ENCODE measurements around the gene RBM4B.

The RBM4B gene

DNA sequence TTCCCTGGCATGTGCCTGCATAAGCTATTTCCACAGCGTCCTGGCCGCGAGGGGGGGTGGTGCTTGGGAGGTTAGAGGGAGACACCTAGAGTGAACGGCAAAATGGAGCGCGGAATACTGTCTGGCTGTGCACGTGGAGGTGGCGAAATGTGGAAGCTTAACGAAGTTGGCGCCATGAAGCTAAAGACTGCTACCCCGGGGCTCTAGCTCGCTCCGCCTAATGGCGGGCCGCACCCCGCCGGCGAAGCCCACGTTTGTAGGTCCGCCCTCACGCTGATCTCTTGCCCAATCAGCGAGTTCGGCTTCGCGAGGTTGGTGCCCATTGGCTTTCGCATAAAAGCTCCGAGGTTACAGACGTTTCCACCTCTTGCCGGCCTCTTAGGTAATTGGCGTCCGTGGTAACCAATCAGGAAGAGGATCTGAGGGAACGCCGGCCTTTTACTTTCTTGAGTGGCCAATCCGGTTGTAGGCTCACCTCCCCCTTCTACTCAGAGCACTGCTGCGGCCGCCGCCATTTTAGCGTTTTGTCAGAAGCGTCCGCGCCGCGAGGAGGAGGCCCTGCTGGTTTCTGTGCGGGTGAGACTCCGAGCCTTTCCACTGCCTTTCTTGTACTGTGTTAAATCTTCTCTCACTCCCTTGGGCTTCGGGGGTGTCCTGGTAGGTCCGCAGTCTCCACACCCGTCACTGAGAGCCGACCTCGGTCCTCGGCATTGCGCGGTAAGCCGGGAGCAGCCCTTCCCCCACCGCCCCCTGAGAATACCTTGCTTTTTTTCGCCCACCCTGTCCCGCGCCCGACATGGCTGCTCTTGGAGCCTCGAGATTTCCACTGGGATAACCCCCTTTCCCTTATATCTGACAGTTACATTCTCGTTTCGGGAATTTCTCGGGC lies 39.3 kb downstream of the RBM4B start, which contains the start of gene RBM4:
Gene RBM4, plus strand, starts transcription at position 527 of the 889 bp plus-strand sequence. CDS start 1,009 bp downstream, outside the sequence.
- Histone ChIP-seq H3K4me3 (ENCODE audit: low read length) (peak within 1 kb of the TSS; percentile 75), H3K27ac (ENCODE audit: low read depth, low read length) (peak within 1 kb of the TSS; percentile 90), H3K9ac (ENCODE audit: low read depth, low read length) (peak within 1 kb of the TSS; percentile 98), H3K9me3 (ENCODE audit: insufficient read depth, low read depth, low read length) (no peaks in the 10 kb centered on the region), H3K4me1 (ENCODE audit: insufficient read depth, low read length) (peaks cover 42% of the 10 kb centered on the region), H3K36me3 (ENCODE audit: insufficient read depth, low read length) (peaks cover 55% of the 10 kb centered on the region), H3K27me3 (ENCODE audit: insufficient read depth, low read length) (no peaks in the 10 kb centered on the region)
- under 1% methylated on average over 63 of the region's 63 CpGs for WGBS

GRCh38 chr11:66637557-66638176 lies 40.0 kb downstream of the RBM4B start:
- Histone ChIP-seq H3K36me3 (ENCODE audit: insufficient read depth, low read length) (peaks cover 55% of the 10 kb centered on the region), H3K27ac (ENCODE audit: low read depth, low read length) (peak overlapping the region; percentile 85), H3K4me3 (ENCODE audit: low read length) (peak overlapping the region; percentile 75), H3K9ac (ENCODE audit: low read depth, low read length) (peak overlapping the region; percentile 84), H3K27me3 (ENCODE audit: insufficient read depth, low read length) (no peaks in the 10 kb centered on the region), H3K9me3 (ENCODE audit: insufficient read depth, low read depth, low read length) (no peaks in the 10 kb centered on the region), H3K4me1 (ENCODE audit: insufficient read depth, low read length) (peaks cover 35% of the 10 kb centered on the region)
- WGBS, result 51% methylated on average over 12 of the region's 12 CpGs

DNA sequence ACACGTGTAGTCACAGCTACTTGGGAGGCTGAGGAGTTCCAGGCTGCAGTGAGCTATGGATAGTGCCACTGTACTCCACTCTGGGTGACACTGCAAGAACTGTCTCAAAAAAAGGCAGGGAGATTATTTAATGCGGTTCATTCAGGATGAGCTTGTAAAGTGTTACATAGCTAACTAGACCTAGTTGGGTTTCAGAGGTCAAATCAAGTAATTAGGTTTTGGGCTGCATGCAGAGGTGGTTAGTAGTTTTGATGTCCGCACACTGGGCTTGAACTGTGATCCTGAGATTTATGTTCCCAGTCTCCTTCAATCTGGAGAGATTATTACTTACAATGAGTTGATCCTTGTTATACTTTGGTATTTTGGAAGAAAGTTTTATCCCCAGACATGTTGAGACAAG lies 41.3 kb downstream of the RBM4B start:
- Histone ChIP-seq H3K9ac (ENCODE audit: low read depth, low read length) (no peak overlapping the region), H3K36me3 (ENCODE audit: insufficient read depth, low read length) (peaks cover 51% of the 10 kb centered on the region), H3K27me3 (ENCODE audit: insufficient read depth, low read length) (no peaks in the 10 kb centered on the region), H3K27ac (ENCODE audit: low read depth, low read length) (peak overlapping the region; percentile 17; the same call in 1 of the 2 replicates), H3K9me3 (ENCODE audit: insufficient read depth, low read depth, low read length) (no peaks in the 10 kb centered on the region), H3K4me3 (ENCODE audit: low read length) (no peak overlapping the region), H3K4me1 (ENCODE audit: insufficient read depth, low read length) (peaks cover 24% of the 10 kb centered on the region)
- WGBS, result 88% methylated on average over 3 of the region's 3 CpGs

DNA sequence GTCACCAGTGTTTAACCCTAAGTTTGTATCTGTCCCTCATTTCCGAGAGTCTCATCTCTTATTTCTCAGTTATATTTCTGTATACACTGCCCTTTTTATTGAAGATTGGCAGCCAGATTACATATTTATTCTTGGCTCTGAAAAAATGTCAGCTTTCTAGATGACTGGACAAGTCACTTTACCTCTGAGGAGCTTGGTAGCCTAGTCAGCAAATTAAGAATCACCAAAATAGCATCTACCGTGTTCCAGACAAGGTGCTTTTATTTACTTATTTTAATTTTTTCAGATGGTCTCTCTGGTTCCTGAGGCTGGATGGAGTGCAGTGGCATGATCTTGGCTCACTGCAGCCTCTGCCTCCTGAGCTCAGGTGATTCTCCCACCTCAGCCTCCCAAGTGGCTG lies 44.7 kb downstream of the RBM4B start:
- H3K9me3 ChIP-seq (ENCODE audit: insufficient read depth, low read depth, low read length), result no peaks in the 10 kb centered on the region
- H3K9ac ChIP-seq (ENCODE audit: low read depth, low read length), result no peak overlapping the region
- 90% methylated on average over 2 of the region's 2 CpGs for WGBS
- peaks cover 7% of the 10 kb centered on the region; the same call in 1 of the 2 replicates for H3K4me1 ChIP-seq (ENCODE audit: insufficient read depth, low read length)
- no peak overlapping the region for H3K4me3 ChIP-seq (ENCODE audit: low read length)
- H3K36me3 ChIP-seq (ENCODE audit: insufficient read depth, low read length), result peaks cover 63% of the 10 kb centered on the region
- no peak overlapping the region for H3K27ac ChIP-seq (ENCODE audit: low read depth, low read length)
- H3K27me3 ChIP-seq (ENCODE audit: insufficient read depth, low read length), result no peaks in the 10 kb centered on the region

GRCh38 chr11:66631883-66632282 lies 45.8 kb downstream of the RBM4B start:
- Histone ChIP-seq H3K9ac (ENCODE audit: low read depth, low read length) (no peak overlapping the region), H3K27ac (ENCODE audit: low read depth, low read length) (no peak overlapping the region), H3K4me3 (ENCODE audit: low read length) (no peak overlapping the region), H3K36me3 (ENCODE audit: insufficient read depth, low read length) (peaks cover 73% of the 10 kb centered on the region), H3K27me3 (ENCODE audit: insufficient read depth, low read length) (no peaks in the 10 kb centered on the region), H3K9me3 (ENCODE audit: insufficient read depth, low read depth, low read length) (no peaks in the 10 kb centered on the region), H3K4me1 (ENCODE audit: insufficient read depth, low read length) (no peaks in the 10 kb centered on the region)
- WGBS, result 96% methylated on average over 6 of the region's 6 CpGs

- no peak overlapping the region for H3K4me3 ChIP-seq (ENCODE audit: low read length)
- H3K36me3 ChIP-seq (ENCODE audit: insufficient read depth, low read length), result peaks cover 88% of the 10 kb centered on the region
- H3K9me3 ChIP-seq (ENCODE audit: insufficient read depth, low read depth, low read length), result no peaks in the 10 kb centered on the region
- WGBS, result 100% methylated on average over 2 of the region's 2 CpGs
- H3K27me3 ChIP-seq (ENCODE audit: insufficient read depth, low read length), result no peaks in the 10 kb centered on the region
- no peaks in the 10 kb centered on the region for H3K4me1 ChIP-seq (ENCODE audit: insufficient read depth, low read length)
- H3K9ac ChIP-seq (ENCODE audit: low read depth, low read length), result no peak overlapping the region
- H3K27ac ChIP-seq (ENCODE audit: low read depth, low read length), result no peak overlapping the region
Measured at GRCh38 chr11:66629356-66629755, 48.3 kb downstream of the RBM4B start.

GRCh38 chr11:66628061-66628603 lies 49.6 kb downstream of the RBM4B start:
- Histone ChIP-seq H3K4me1 (ENCODE audit: insufficient read depth, low read length) (no peaks in the 10 kb centered on the region), H3K27me3 (ENCODE audit: insufficient read depth, low read length) (no peaks in the 10 kb centered on the region), H3K27ac (ENCODE audit: low read depth, low read length) (no peak overlapping the region), H3K4me3 (ENCODE audit: low read length) (no peak overlapping the region), H3K9me3 (ENCODE audit: insufficient read depth, low read depth, low read length) (no peaks in the 10 kb centered on the region), H3K9ac (ENCODE audit: low read depth, low read length) (no peak overlapping the region), H3K36me3 (ENCODE audit: insufficient read depth, low read length) (peaks cover 91% of the 10 kb centered on the region)
- 94% methylated on average over 7 of the region's 7 CpGs for WGBS

DNA sequence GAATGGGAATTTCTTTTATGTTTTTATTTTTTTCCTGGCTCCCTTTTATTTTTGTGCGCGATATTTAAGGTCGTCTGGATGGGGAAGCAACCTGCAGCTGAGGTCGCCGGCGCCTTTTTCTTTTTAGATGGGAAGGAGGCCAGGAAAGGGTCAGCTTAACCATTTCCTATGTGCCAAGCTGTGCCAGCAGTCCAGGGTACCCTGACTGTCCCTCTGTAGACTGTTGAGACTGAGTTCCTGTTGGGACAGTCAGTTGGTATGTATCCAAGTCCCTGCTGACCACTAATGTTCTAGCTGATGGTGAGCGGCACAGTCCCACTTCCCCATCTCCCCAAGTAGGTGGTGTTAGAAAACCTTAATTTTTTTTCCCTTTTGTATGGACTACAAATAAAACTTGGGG lies 50.8 kb downstream of the RBM4B start:
- Histone ChIP-seq H3K27ac (ENCODE audit: low read depth, low read length) (no peak overlapping the region), H3K27me3 (ENCODE audit: insufficient read depth, low read length) (no peaks in the 10 kb centered on the region), H3K9ac (ENCODE audit: low read depth, low read length) (no peak overlapping the region), H3K4me1 (ENCODE audit: insufficient read depth, low read length) (no peaks in the 10 kb centered on the region), H3K36me3 (ENCODE audit: insufficient read depth, low read length) (peaks cover 93% of the 10 kb centered on the region), H3K9me3 (ENCODE audit: insufficient read depth, low read depth, low read length) (no peaks in the 10 kb centered on the region), H3K4me3 (ENCODE audit: low read length) (no peak overlapping the region)
- WGBS, result 95% methylated on average over 6 of the region's 7 CpGs

- WGBS, result 97% methylated on average over 25 of the region's 25 CpGs
- Histone ChIP-seq H3K4me1 (ENCODE audit: insufficient read depth, low read length) (0 out of 2 replicates have a peak, but pooled peaks cover 5% of the 10 kb centered on the region), H3K27me3 (ENCODE audit: insufficient read depth, low read length) (no peaks in the 10 kb centered on the region), H3K4me3 (ENCODE audit: low read length) (no peak overlapping the region), H3K27ac (ENCODE audit: low read depth, low read length) (no peak overlapping the region), H3K36me3 (ENCODE audit: insufficient read depth, low read length) (peaks cover 95% of the 10 kb centered on the region), H3K9me3 (ENCODE audit: insufficient read depth, low read depth, low read length) (no peaks in the 10 kb centered on the region), H3K9ac (ENCODE audit: low read depth, low read length) (no peak overlapping the region)
Measured at GRCh38 chr11:66626382-66626781, 51.3 kb downstream of the RBM4B start.

DNA sequence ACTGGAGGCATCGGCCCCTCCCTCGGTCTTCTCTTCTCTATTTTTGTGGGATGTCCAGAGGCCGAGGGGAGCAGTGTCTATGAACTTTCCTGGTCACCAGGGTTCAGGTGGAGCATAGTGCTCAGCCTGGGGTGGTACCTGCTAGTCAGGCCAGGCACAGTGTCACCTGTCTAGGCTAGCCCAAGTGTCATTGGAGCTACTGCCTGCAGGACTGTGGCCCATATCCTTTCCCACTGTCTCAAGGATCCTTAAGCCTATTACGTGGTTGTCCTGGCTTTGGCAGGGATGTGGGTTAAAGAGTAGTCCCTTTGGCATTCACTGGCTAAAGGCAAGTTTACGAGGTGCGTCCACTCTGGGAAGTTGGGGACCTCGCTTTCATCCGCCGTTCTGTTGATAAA lies 51.9 kb downstream of the RBM4B start:
- Histone ChIP-seq H3K4me1 (ENCODE audit: insufficient read depth, low read length) (peaks cover 10% of the 10 kb centered on the region; the same call in 1 of the 2 replicates), H3K27me3 (ENCODE audit: insufficient read depth, low read length) (no peaks in the 10 kb centered on the region), H3K9ac (ENCODE audit: low read depth, low read length) (no peak overlapping the region), H3K36me3 (ENCODE audit: insufficient read depth, low read length) (peaks cover 100% of the 10 kb centered on the region), H3K9me3 (ENCODE audit: insufficient read depth, low read depth, low read length) (no peaks in the 10 kb centered on the region), H3K27ac (ENCODE audit: low read depth, low read length) (no peak overlapping the region), H3K4me3 (ENCODE audit: low read length) (no peak overlapping the region)
- 94% methylated on average over 9 of the region's 9 CpGs for WGBS
